Hepatic stellate cell (primary cell): ENCODE results near the gene KRTAP5-10.
"Not testable (repeated sequence)": the region's sequence is repeated elsewhere in the genome, so short reads cannot be mapped to it uniquely, and the experiment has no call there.

Experiments used
- DNase-seq: peaks from one replicate; pipeline ENCODE4 v3.0.0; 2011; ENCODE audit warnings: low spot score

The KRTAP5-10 gene

DNA sequence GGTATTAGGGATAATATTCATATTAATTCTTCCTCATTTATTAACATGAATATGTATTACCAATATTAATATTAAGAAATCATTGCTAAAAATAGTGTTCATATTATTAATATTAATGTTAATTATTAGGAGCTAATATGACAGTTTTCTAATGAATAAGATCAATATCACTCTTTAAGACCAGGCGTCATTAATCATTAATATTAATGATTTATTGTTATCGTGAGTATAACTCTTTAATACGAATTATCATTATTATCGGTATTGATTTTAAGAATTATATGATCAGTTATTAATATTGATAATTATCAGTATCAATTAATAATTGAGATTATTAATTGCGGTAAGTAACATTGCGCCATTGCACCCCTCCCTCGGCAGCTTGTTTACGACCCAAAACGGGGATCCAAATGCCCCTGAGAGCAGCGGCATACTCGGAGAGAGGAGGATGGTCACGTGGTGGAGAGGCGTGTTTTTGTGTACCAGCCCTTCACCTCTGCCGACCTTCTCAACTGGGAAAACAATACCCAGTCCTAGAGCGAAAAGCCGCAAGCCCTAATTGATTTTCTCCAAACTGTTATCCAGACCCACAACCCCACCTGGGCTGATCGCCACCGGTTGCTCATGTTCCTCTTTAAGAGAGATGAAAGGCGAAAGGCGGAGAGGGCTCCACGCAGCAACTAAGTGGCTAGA is 46.0 kb downstream of the KRTAP5-10 start:
- DNase-seq: not testable (repeated sequence)

GRCh38 chr11:71613931-71614330 is 48.6 kb downstream of the KRTAP5-10 start:
- DNase-seq: not testable (repeated sequence)

- not testable (repeated sequence) for DNase-seq
These were observed 49.1 kb downstream of the KRTAP5-10 start for GRCh38 chr11:71614366-71614917.

GRCh38 chr11:71615003-71615402 is 49.6 kb downstream of the KRTAP5-10 start:
- not testable (repeated sequence) for DNase-seq
